EH (cell line): Measurements from ENCODE around the gene BAHCC1.

Experiments
- DNase-seq: peaks from one replicate; pipeline ENCODE4 v3.0.0-alpha.2; 2015; ENCODE audit warnings: low read depth

The BAHCC1 gene

DNA sequence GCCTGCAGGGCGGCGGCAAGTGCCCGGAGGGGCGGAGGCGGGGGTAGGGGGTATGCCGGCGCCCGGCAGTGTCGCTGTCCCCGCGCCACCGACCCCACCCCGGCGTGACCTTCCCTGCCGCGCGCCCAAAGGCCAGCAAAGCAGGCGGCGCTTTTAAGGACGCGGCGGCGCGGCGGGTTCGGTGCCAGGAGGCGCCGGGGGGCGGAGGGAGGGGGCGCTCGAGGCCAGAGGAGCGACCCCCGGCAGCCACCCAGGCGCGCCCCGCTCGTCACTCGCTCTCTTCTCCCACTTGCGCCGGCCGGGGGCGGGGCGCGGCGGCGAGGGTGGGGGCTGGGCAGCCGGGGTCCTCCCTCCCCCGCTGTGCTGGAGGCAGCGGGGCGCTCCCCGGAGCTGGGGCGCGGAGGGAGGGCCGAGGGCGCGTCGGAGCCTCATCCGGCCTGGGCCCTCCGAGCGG is 8.6 kb upstream of the BAHCC1 start:
- DNase-seq, result no peak

DNA sequence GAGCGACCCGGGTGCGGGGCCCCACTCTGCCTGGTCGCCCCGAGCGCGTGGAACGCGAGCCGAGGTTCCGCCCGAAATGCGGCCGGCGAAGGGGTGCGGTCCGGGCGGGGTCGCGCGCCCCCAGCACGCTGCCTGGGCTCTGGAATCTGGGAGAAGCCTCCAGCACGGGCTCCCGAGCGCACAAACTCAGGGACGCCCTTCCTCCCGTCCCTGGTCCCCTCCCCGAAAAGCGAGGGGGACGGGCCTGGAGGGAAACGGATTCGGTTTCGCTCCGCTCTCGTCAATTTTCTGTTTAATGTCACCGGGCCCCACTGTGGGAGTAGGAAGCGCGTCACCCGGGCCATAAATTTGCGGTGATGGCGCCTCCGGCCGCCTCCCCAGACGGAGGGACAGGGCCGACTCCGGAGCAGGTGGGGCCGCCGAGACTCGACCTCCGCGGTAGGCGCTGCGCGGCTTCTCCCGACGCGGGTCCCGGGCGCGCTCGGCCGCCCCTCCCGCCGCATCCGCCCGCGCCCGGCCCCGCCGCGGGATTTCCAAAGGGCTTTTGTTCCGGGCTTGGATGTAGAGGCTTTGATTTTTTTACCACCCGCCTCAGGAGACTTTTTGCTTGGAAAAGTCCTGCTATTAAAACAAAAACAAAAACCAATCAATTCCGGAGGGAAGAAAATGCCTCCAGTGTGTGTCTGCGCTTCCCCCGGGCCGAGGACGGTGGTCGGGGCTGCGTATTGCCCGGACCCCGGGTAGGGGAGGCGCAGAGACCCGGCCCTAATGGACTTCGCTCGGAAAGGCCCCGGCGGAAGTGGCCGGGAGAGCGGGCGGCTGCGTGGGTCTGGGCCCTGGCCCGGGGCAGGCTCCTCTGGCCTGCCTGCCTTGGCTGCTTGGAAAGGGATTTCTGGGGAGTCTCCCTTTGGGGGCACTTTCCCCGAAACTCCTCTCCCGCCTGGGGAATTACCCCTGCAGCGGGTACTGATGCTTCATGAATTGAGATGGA is 7.9 kb upstream of the BAHCC1 start:
- peak; percentile 74 for DNase-seq

DNA sequence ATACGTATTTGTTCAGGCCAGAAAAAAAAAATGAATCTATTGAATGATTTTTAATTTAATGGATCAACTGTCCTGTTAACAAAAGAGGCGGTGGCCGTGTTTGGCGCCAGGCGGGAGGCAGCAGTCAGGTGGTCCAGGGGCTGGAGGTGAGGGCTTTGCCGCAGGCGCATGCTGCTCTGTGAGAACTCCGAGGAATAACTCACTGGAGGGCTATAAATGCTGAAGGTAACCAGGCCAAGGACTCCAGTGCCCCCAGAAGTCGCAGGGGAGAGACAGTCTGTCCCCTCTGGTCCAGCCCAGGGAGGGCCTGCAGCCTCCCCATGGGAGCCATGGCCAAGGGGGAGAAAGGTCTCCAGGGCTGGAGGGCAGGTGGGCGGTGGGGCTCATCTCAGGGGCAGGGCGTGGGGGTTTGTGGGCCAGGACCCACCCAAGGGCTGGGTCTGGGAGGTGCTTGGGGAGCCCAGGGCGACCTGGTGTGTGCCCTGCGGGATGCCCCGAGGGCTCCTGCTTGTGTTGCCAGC is 7.1 kb upstream of the BAHCC1 start:
- DNase-seq, result no peak

DNA sequence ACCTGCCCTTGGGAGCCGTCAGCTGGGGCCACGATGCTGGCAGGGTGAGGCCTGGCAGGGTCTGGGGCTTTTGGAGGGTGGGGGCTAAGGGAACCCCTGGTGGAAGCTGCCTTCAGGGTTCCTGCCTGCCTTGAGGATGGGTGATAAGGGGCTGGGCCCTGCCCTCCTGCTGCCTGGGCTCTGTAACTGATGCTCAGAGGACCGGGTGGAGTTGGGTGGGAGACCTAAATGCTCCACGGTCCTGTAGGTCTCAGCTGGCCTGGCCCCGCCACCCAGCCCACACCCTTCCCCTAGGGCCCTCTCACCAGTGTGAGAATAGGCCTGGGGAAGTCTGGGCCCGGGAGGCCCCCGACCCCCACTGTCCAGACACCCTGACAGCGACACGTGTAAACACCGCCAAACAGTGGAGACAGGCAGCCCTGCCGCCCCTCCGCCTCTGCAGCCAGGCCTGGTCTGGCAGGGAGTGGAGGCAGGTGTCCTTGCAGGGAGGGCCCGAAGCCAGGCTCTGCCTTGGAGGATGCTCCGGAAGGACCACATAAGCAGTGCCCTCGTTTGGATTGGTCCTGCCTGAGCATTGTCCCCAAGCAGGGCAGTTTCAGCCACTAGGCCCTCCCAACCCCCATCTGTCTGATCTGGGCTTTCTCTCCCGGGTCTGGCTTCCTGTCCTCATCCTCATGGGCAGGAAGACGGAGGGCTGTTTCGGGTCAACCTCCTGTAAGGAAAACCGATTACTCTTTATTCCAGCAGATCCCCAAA is 6.5 kb upstream of the BAHCC1 start:
- no peak for DNase-seq

DNA sequence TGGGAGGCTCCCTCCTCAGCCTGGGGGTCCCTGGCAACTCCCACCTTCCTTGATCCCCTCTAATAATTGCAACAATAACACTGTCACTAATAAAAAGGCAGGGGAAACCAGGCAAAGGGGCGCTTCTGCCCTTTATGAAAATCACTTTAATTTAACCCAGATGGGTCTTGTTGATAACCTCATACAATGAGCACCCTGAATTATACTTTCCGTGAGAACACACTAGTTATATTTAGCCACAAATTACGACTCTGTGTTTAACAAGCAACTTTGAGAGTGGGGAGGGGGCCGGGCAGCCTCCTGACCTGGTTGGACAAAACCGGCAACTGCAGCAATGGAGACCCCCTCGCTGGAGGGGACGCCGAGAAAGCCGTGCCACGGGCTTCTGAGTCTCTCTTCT is 5.7 kb upstream of the BAHCC1 start:
- DNase-seq, result no peak

DNA sequence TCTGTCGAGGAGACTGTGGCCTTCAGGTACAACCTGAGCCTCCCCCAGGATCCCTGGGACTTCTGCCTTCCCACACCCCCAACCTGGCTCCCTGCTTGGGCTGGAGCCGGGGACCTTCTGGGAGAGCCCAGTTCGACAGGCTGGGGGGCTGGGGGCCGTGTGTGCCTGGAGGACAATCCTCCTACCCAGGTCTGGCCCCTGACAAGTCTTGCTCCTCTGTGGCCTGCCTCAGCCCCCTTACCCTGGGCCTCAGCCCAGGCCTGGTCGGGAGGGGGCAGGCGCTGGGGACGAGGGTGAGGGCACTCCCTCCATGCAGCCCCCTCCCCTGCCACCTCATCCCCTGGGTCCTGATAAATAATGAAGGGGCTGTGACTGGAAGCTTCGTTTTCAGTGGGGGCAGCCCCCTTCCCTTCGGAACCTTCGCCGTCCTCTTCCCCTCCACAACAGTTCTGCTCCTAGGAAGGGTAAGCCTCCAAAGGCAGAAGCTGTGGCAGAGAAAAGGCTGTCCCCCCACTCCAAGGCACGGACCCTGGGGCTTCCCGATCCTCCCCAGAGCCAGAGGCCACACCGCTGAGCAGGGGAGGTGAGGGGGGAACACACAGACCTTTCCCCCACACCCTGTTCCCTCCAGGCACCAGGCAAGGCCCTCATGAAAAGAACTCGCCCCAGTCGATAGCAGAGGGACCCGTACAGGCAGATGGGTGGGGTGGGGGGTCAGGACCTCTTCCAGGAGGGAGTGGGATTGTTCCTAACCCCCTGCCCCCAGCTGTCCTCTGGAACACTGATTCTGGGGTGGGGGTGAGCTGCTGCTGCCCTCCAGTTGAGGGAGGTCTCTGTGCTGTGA is 5.0 kb upstream of the BAHCC1 start:
- no peak for DNase-seq

DNA sequence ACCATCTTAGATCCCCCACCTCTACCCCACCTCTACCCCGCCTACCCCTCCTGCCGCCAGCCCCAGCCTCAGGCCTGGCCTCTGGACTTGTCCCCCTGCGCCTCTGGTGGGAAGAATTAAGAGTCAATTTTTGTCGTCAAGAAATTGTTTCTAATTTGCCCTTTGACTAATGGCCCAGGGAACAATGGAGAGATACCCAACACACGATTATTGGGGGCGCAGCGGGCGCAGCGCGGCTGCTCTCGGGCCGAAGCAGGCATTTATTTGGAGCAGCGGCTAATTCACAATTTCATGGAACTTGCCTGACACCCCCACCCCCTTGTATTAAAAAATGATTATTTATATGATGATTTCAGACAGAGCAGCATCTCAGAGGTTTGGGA is 4.4 kb upstream of the BAHCC1 start:
- DNase-seq, result no peak

DNA sequence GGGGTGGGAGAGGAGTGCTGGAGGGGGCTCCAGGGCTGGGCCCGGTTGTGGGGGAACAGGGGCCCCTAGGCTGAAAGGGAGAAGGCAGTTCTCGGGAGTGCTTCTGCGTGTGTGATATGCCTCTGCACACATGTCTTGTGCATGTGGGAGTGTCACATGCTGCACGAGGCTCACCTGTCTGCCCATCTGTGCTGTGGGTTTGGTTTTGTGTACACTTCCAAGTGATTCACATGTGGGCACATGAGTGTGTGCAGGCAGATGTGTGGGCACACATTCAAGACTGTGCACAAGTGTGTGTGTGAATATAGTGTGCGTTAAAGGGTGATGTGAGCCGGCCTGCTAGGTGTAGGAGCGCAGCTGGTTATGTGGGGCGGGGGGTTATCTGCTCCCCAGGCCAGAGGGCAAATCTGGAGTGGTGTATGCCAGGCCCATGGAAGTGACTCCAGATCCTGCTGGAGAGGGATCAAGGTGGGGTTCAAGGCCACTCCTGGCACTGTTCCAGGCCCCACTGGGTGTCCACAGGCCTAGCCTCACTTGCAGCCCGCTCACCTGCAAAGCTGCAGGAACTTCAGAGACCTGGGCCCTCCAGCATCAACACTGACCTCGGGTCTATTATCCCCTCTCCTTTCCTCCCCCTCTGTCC is 3.8 kb upstream of the BAHCC1 start:
- DNase-seq, result no peak

DNA sequence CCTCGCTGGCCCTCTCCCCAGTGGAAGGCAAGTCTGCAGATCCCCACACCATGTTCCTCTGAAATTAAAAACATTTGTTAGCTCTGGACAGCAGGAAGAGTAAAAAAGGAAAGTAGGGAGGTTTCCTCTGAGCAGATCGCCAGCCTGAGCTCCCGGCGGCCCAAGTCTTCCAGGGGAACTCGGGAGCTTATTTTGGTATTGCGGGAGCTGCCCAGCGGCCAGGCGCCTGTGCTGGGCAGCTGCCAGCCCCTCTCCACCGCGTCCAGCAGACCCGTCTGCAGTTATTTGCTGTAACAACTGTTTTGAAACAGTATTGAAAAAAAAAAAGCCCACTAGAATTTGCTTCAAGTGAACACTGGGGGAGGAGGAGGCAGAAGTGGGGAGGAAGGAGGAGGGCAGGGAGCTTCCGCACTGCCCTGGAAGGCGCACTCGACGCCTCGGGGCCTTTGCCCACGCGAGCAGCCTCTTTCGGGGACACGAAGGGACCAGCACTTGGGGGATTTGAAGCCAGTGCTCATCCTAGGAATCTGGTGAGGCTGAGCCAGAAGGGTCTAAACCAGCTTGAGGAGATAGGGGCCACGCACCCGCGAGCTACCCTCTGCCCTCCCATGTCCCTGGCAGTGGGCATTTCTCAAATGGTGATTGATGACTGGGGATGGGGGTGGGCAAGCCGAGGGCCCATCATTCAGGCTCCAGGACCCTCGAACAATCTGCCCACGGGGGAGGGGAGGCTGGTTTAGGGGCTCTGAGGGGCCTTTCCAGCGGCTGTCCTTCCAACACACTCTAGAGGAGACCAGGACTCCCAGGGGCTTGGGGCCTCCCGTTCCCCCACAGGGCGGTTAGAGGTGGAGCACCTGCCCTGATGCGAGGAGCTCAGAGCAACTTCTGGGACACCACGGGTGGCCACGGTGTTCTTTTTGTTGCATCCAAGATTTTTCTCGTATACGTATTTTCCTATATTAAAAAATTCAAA is 3.0 kb upstream of the BAHCC1 start:
- DNase-seq, result peak; percentile 68

DNA sequence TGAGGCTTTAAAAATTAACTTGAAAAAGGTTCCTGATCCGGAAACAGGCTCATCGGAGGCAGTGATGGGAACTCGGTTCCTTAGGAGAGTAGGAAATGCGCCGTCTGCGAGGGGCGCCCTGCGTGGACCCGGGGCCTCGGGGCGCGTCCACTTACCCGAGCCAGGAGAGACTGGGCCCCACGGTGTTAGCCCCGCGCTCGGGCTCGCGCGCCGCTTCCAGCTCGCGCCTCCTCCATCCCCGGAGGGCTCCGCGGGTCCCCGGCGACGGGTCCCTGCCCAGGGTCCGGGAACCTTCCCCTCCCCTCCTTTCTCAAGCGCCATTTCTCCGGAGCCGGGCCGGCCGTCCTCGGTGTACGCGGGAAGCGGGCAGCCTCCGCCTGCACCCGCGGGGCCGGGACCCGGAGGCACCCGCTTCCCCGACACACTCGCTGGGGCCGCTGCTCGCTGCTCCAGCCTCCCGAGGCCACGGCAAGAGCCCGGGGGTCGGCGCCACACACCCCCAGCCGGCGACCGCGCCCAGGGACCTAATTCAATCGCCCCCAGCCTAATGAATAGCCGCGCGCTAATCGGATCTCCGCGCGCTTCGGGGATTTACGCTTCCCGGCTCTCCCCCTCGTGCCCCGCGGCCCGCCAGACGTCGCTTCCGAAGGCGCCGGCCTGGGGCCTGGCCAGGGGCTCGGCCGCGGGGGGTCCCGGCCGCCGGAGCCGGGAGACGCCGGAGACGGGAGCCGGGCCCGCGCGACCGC is 2.2 kb upstream of the BAHCC1 start:
- DNase-seq, result peak; percentile 25

DNA sequence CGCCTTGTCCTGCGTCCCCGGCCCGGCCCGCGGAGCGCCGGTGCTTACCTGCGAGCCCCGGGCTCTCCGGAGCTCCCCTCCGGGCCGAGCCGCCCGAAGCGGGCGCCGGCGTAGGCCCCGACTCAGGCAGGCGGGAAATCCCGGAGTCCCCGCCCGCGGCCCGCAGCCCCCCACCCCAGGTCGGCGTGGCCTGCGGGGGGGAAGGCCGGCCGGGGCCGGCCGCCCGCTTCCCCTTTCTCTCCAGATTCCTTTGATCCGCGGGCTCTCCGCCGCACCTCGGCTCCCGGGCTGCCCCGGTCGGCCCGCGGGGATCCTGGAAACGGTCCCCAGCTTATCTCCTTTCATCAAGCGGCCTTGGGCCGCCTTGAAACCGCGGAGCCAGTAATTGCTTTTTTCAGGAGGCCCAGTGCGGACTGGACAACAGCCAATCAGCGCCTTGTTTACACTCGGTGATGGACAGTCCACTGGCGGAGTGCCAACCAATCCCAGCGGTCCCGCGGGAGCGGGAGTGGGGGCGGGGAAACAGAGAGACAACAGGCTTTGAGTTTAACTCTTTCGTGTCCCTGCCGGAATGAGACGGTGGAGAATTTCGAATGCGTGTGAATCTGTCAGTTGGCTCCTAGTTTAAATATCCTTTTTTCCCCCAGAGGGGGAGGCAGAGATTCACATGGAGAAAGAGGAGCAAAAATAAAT is 1.4 kb upstream of the BAHCC1 start:
- peak; percentile 100 for DNase-seq

DNA sequence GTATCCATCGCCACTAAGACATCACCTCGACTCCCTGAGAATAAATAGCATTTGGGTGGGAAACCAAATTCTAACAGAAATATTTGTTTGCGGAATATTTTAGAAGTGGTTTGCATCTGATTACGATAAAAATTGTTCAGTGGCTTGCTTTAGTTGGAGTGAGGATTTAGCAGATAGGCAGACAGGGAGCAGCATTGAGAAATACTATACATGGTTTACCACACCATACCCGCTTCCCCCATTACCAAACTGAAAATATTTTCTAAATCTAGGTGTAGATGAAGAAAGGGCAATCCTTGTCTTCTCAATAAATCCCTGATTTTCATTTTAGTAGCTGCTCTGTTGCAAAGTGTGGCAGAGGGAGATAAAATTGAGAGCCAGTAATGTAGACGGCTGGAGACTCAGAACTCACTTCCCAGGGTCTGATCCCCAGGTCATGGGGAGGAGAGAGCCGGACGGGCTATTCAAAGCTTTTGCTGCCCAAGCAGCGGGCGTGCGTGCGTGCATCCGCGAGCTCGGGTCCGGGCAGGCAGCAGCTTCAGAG is 808 bp upstream of the BAHCC1 start:
- DNase-seq, result no peak

DNA sequence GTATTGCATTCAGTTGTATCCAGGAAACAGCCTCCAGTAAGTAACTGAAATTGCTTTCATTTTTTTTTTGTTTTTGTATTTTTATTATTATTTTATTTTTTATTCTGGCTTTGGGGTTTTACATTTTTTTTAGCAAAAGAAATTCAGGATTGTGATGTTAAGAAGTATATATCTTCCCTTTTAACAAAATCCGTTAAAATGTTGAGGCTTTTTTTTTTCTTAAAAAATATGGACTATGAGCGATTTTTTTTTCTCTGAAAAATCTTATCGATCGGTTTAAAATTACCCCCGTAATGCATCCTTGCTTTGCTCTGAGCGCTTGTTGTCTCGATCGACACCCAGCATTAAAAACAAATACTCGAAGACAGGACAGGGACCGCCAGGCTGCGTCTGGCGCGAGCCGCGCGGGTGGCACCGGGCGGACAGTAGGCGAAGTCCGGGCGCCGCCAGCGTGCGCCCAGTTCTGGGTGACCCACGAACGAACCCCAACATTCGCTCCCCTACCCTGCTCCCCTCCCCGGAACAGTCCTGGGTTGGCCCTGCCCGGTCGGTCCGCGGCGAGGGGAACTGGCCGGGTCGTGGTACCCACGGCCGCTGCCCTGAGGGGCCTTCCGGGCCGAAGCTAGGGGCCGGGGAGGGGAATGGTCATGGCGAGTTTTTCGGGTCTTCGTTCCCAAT is 482 bp downstream of the BAHCC1 start:
- no peak for DNase-seq

DNA sequence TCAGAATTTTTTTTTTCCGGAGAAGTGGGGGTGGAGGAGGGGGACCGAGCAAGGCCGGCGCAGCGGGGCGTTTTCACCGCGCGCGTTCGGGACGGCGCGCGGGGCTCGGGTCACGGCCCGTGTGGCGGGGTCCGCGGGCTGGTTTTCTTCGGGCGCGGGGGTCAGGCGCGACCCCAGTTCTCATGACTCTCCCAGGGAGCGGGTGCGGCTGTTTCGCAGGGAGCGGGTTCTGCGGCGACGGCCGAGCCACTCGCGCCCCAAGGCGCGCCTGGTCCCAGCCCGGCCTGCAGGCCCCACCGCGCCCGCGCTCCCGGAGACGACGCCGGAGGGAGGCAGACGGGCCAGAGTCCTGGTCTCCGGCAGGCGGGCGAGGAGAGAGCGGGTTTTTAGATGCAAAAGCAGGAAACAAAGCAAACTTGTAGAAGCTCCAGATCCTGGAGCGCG is 1.0 kb downstream of the BAHCC1 start:
- DNase-seq, result no peak

DNA sequence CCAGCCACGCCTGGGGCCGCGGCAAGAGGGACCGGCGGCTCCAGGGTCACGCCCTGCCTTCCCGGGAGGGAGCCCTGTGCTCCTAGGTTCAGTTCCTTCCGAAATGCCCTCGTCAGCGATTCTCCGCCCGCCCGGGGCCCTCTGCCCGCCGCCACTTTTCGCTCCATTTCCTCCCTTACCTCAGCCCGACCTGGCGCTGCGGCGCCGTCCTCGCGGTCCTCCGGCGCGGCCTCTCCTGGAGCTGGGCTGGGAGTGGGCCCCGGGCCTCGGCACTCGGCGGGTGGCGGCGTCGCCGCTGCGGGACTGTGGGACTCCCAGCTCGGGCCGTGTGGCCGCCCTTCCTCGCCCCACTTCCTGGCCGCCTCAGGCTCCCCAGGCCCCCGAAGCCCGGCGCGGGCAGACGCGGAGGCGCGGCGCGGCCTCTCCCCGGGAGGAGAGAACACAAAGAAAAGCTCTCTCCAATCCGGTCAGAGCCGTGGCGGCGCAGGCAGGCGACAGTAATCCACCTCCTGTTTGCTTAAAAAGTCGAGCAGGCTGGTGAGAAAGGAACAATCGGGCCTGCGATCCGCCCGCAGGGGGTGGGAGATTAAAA is 1.6 kb downstream of the BAHCC1 start:
- DNase-seq, result peak; percentile 63

DNA sequence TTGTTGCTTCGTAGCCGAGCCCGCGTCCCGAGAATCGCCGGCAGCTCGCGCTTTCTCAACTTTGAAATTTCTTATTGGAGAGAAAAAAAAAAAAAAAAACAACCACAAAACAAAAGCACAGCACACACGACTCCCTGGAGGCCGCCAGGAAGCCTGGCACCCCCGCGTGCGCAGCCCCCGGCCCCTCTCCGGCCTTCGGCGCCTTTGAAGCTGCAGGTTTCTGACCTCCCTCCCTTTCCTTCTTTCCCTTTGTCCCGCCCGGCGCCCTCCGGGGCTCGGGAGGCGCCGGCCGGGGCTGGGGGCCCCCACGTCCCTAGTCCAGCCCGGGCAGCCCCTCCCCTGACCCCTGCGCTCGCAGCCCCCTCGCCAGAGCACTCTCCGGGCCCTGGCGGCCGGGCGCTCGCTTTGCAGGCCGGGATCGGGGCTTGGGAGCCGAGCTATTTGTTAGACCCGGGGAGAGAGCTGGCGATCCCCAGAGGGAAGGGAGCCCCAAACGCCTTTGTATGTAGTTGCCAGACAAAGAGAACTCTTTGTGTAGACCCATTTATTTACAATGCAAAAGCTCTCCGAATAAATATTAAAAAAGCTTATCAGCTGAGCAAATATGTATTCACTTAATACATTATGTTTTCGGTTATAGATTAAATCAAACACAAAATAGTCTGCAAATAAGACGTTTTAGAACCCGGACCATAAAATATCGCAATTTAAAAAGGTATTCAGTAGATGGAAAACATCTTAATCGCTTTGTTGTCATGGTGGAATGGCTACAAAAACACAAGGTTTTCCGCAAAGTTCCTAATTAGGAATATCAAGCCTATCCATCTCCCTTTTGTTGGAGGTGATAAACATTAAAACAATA is 2.3 kb downstream of the BAHCC1 start:
- peak; percentile 66 for DNase-seq
